ENCODE results near the gene B3GALT4. TPM values are rescaled to one million over a fixed set of nuclear protein-coding genes. Genes with fewer than 3 reads are reported as not detected.

The B3GALT4 gene, protein sequence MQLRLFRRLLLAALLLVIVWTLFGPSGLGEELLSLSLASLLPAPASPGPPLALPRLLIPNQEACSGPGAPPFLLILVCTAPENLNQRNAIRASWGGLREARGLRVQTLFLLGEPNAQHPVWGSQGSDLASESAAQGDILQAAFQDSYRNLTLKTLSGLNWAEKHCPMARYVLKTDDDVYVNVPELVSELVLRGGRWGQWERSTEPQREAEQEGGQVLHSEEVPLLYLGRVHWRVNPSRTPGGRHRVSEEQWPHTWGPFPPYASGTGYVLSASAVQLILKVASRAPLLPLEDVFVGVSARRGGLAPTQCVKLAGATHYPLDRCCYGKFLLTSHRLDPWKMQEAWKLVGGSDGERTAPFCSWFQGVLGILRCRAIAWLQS
- 10 to 100 TPM in 2 of 9 donors, 1 to 10 TPM in 7; 7.3 to 13.8 (median 9.1) TPM for total RNA-seq
- 1 to 10 TPM; 7.4 to 8.7 TPM for polyA plus RNA-seq
- long read RNA-seq, donor 1, transcript B3GALT4-204 (1 exons, 1,694 nt) = major isoform, 24 of 25 reads
- long read RNA-seq, donor 1, partial matches to known transcripts = 0 of 25 reads
- long read RNA-seq, donor 1, other reads (novel, unspliced or antisense) = 1 of 25 reads
- long read RNA-seq, donor 2, transcript B3GALT4-204 (1 exons, 1,694 nt) = major isoform, 42 of 42 reads
- long read RNA-seq, donor 2, partial matches to known transcripts = 0 of 42 reads
- long read RNA-seq, donor 2, other reads (novel, unspliced or antisense) = 0 of 42 reads
- long read RNA-seq, donor 3, transcript B3GALT4-204 (1 exons, 1,694 nt) = major isoform, 15 of 15 reads
- long read RNA-seq, donor 3, partial matches to known transcripts = 0 of 15 reads
- long read RNA-seq, donor 3, other reads (novel, unspliced or antisense) = 0 of 15 reads

DNA sequence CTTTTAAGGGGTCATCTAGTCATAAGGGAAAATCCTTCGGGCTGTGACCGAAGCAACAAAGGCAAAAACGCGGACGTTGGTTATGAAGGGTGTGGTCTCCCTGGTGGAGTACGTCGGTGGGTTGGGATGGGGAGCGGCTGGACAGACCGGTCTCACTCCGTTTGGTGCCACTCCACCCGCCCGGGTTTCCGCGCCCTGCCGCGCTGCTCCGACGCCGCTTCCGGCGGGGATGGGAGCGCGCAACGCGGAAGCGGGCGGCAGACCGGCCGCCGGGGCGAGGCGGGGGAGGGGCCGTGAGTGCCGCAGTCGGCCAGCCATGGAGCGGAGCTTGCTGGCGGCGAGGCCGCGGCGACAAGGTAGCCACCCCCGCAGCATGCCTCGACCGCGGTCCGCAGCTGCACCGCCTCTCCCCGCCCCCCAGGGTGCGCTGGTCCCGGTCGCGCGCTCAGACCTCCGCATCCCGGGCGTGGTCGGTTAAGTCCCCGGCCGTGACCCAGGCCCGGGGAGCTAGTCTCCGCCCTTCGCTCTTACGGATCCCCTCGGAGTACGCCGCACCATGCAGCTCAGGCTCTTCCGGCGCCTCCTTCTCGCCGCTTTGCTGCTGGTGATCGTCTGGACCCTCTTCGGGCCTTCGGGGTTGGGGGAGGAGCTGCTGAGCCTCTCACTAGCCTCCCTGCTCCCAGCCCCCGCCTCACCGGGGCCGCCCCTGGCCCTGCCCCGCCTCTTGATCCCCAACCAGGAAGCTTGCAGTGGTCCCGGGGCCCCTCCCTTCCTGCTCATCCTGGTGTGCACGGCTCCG, at the start of gene B3GALT4:
TSS of gene B3GALT4 (plus strand) at position 260 of the 799 bp plus-strand sequence. CDS start at position 557, 297 bp downstream.
- Histone ChIP-seq H3K36me3 (peaks cover 0 to 81% (median 52%) of the 10 kb centered on the region in 9 donors), H3K4me3 (peak within 1 kb of the TSS; percentile 47 to 87 (median 72)), H3K27ac (peak within 1 kb of the TSS; percentile 73 to 98 (median 92)), H3K27me3 (no peaks in the 10 kb centered on the region), H3K4me1 (peaks cover 11 to 73% (median 50%) of the 10 kb centered on the region in 12 donors), H3K9me3 (no peaks in the 10 kb centered on the region)
- intact Hi-C loops (cut with DNase I) = loop anchor here in 2 of 10 donors (1.0 to 5.0 kb wide), 2 partner anchors 22 to 35 kb away; partner anchors contain the start of gene TAPBP (in 1 of the 2)
- WGBS, 4 donors = 0 to 2% (median 0%) methylated on average over 29 to 80 of the region's 80 CpGs
- peak; percentile 56 to 78 (median 76) for ATAC-seq
- TF ChIP-seq POLR2A (IDR thresholded peaks at IDR 0.05) = peak in 1 of 2 donors; percentile 66
- TF ChIP-seq, protein P1, sequence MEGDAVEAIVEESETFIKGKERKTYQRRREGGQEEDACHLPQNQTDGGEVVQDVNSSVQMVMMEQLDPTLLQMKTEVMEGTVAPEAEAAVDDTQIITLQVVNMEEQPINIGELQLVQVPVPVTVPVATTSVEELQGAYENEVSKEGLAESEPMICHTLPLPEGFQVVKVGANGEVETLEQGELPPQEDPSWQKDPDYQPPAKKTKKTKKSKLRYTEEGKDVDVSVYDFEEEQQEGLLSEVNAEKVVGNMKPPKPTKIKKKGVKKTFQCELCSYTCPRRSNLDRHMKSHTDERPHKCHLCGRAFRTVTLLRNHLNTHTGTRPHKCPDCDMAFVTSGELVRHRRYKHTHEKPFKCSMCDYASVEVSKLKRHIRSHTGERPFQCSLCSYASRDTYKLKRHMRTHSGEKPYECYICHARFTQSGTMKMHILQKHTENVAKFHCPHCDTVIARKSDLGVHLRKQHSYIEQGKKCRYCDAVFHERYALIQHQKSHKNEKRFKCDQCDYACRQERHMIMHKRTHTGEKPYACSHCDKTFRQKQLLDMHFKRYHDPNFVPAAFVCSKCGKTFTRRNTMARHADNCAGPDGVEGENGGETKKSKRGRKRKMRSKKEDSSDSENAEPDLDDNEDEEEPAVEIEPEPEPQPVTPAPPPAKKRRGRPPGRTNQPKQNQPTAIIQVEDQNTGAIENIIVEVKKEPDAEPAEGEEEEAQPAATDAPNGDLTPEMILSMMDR (IDR thresholded peaks at IDR 0.05) = peak; percentile 32 to 79 (median 59)
- DNase-seq = peak; percentile 81 to 89 (median 81)

DNA sequence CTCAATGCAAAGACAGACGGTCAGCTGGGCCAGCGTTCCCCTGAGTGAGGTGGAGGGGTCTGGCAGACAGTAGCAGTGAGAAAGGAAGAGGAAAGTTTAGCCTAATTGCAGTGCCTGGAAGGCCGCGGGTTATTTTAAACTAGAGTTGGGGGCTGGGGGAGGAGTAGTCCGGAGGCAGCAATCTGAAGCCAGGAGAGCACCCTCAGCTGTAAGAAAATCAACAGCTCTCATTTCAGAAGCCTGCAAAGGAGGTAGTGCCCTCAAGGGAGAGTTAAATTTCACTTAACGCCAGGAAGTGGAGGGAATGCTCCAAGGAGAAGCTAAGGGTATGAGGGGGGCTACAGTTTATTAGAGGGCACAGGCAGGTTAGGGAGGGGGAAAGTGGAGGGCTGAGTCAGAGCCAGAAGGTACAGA, 41.7 kb upstream of the B3GALT4 start:
- H3K4me1 ChIP-seq = no peaks in the 10 kb centered on the region
- no peak for ATAC-seq
- no peak overlapping the region for H3K4me3 ChIP-seq
- no peaks in the 10 kb centered on the region for H3K36me3 ChIP-seq
- DNase-seq = no peak
- peaks cover 0 to 36% (median 6%) of the 10 kb centered on the region in 9 donors for H3K27me3 ChIP-seq
- intact Hi-C loops (cut with DNase I) = loop anchor here in 1 of 10 donors (5.0 kb wide), 1 partner anchor 128 kb away; no protein-coding TSS in a partner anchor
- 10 to 18% (median 15%) methylated on average over 6 of the region's 6 CpGs for WGBS, 4 donors
- TF ChIP-seq POLR2A (IDR thresholded peaks at IDR 0.05) = no peak
- no peaks in the 10 kb centered on the region for H3K9me3 ChIP-seq
- H3K27ac ChIP-seq = no peak overlapping the region

DNA sequence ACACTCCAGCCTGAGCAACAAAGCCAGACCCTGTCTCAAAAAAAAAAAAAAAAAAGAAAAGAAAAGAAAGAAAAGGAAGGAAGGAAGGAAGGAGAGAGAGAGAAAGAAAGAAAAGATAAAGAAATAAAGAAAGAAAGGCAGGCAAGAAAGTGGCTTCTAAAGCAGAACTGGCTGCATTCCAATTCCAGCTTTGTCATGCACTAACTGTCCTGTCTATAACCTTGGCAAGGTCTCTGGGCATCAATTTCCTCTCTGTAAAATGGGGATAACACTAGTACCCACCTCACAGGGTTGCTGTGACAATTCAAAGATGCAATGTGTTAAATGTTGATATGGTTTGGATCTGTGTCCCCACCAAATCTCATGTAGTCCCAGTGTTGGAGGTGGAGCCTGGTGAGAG, 40.6 kb upstream of the B3GALT4 start:
- Histone ChIP-seq H3K4me3 (no peak overlapping the region), H3K27ac (no peak overlapping the region), H3K36me3 (no peaks in the 10 kb centered on the region), H3K27me3 (peaks cover 0 to 40% (median 13%) of the 10 kb centered on the region in 9 donors), H3K9me3 (no peaks in the 10 kb centered on the region), H3K4me1 (no peaks in the 10 kb centered on the region)
- TF ChIP-seq POLR2A (IDR thresholded peaks at IDR 0.05) = no peak
- TF ChIP-seq, protein P1 (IDR thresholded peaks at IDR 0.05) = no peak
- intact Hi-C loops (cut with DNase I) = loop anchor here in 1 of 10 donors (5.0 kb wide), 1 partner anchor 129 kb away; no protein-coding TSS in a partner anchor
- no peak for ATAC-seq
- DNase-seq = no peak

DNA sequence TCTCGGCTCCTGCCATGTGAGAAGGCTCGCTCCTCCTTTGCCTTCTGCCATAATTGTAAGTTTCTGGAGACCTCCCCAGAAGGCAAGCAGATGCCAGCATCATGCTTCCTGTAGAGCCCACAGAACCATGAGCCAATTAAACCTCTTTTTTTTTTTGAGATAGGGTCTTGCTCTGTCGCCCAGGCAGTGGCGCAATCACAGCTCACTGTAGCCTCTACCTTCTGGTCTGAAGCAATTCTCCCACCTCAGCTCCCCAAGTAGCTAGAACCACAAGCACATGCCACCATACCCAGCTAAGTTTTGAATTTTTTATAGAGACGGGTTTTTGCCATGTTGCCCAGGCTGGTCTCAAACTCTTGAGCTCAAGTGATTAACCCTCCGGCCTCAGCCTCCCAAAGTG, 40.1 kb upstream of the B3GALT4 start:
- H3K4me1 ChIP-seq = no peaks in the 10 kb centered on the region
- no peaks in the 10 kb centered on the region for H3K36me3 ChIP-seq
- intact Hi-C loops (cut with DNase I) = loop anchor here in 1 of 10 donors (5.0 kb wide), 1 partner anchor 130 kb away; no protein-coding TSS in a partner anchor
- DNase-seq (no peak), ATAC-seq (no peak)
- H3K27ac ChIP-seq = no peak overlapping the region
- no peak overlapping the region for H3K4me3 ChIP-seq
- no peak for TF ChIP-seq POLR2A (IDR thresholded peaks at IDR 0.05)
- TF ChIP-seq, protein P1 (IDR thresholded peaks at IDR 0.05) = no peak
- H3K27me3 ChIP-seq = peaks cover 0 to 42% (median 13%) of the 10 kb centered on the region in 9 donors
- no peaks in the 10 kb centered on the region for H3K9me3 ChIP-seq
- WGBS, 4 donors = 85 to 88% (median 87%) methylated on average over 6 of the region's 6 CpGs
